Transverse colon (tissue), 4 donors: Measurements from ENCODE around the gene JPH2. TPM values are rescaled to one million over a fixed set of nuclear protein-coding genes. Genes with fewer than 3 reads are reported as not detected.
A peak's percentile ranks its signal among the peaks of the same experiment; 100 is the strongest.

ENCODE experiments used
- DNase-seq: peaks from one replicate; pipeline ENCODE4 v3.0.0-alpha.2; 2019
- H3K27ac ChIP-seq, 4 donors: fragments of 200-600 bp; sonication (generic); 2 replicates each; pipeline ENCODE4 v1.5.1; 2016 to 2018; ENCODE audit warnings: inconsistent platforms in 4 of 4
- H3K27me3 ChIP-seq: fragments of 200-600 bp; sonication (generic); 2 replicates; pipeline ENCODE4 v1.5.1; 2017; ENCODE audit warnings: inconsistent platforms
- H3K36me3 ChIP-seq, 4 donors: fragments of 200-600 bp; sonication (generic); 2 replicates each; pipeline ENCODE4 v1.5.1; 2017 to 2019; ENCODE audit warnings: inconsistent platforms in 4 of 4
- H3K4me1 ChIP-seq, 4 donors: fragments of 200-600 bp; sonication (generic); 2 replicates each; pipeline ENCODE4 v1.5.1; 2017 to 2020; ENCODE audit warnings: inconsistent platforms in 4 of 4
- H3K4me3 ChIP-seq, 4 donors: fragments of 200-600 bp; sonication (generic); 1 replicate in 1 of 4; 2 replicates in 3 of 4; pipeline versions ENCODE4 v1.5.1 to v1.6.1; 2017 to 2019; ENCODE audit warnings: inconsistent platforms in 4 of 4
- H3K9me3 ChIP-seq, 2 donors: fragments of 200-600 bp; sonication (generic); 2 replicates each; pipeline ENCODE4 v1.5.1; 2017 to 2019; ENCODE audit warnings: inconsistent platforms in 2 of 2
- CTCF ChIP-seq, 5 experiments: fragments of 200-600 bp in 3 of 5; fragments of 450-650 bp in 2 of 5; sonication (generic) in 3 of 5; IDR thresholded peaks; 1 replicate in 2 of 5; 2 replicates in 3 of 5; pipeline ENCODE4 v1.5.1; 2016 to 2017; ENCODE audit warnings: antibody characterized with exemption in 5 of 5, inconsistent platforms in 3 of 5, mild to moderate bottlenecking in 2 of 5, moderate library complexity in 1 of 5
- EP300 ChIP-seq: sonication (generic); formaldehyde crosslinking; IDR thresholded peaks from one replicate; pipeline ENCODE4 v1.6.1; 2017; ENCODE audit warnings: antibody characterized with exemption, low read depth
- POLR2A ChIP-seq: fragments of 450-650 bp; IDR thresholded peaks from one replicate; pipeline ENCODE4 v1.6.1; 2016; ENCODE audit warnings: antibody characterized with exemption, mild to moderate bottlenecking, moderate library complexity
- POLR2AphosphoS5 ChIP-seq, 3 donors: sonication (generic); formaldehyde crosslinking; IDR thresholded peaks; one replicate each; pipeline ENCODE4 v1.6.1; 2016; ENCODE audit warnings: antibody characterized with exemption in 3 of 3
- WGBS, 2 donors: methylation state at CpG; one replicate each; pipeline ENCODE4 v1.1.5; 2018; ENCODE audit warnings: low coverage in 1 of 2; 5-methylcytosine and 5-hydroxymethylcytosine counted together
- in situ Hi-C, 4 donors: fragments of 200-750 bp; cut with MboI; loops; one replicate each; pipeline versions ENCODE4 v1.15.0 to v1.15.1; 2017; ENCODE audit warnings: low sequenced_read_pairs in 3 of 4, low pct_ligation_motif_present in 1 of 4, low pct_unique_long_range_greater_than_20kb in 1 of 4
- intact Hi-C: fragments of 100-400 bp; cut with DNase I; formaldehyde crosslinking; loops from one replicate; pipeline ENCODE4 v1.15.1; 2023; ENCODE audit warnings: low total_unique reads
- total RNA-seq, 4 donors: library from RNA; depleted of rRNA; stranded (reverse); fragments of >200 nt; gene quantifications; one replicate each; pipeline ENCODE4 v1.1.0, GENCODE V29; 2016

JPH2 gene
- total RNA-seq, 4 donors from 2014 or later: 9.8 to 216 (median 18.3) TPM

- Histone ChIP-seq H3K4me3 (peak overlapping the region; percentile 54 to 100 (median 90)), H3K27ac (peak overlapping the region; percentile 97 to 100 (median 99)), H3K27me3 (no peaks in the 10 kb centered on the region), H3K36me3 (peaks cover 0 to 13% (median 0%) of the 10 kb centered on the region in 4 donors), H3K9me3 (no peaks in the 10 kb centered on the region), H3K4me1 (peaks cover 8 to 51% (median 35%) of the 10 kb centered on the region in 4 donors)
- in situ Hi-C loops: loop anchor here (10.0 to 25.0 kb wide), 5 partner anchors 105 to 402 kb away; partner anchors contain the start of gene FITM2 (in 2 of the 4)
- intact Hi-C loops: no loop called here
- no peak for DNase-seq
- TF ChIP-seq EP300: no peak
- no peak for TF ChIP-seq POLR2A
- no peak for TF ChIP-seq CTCF (IDR thresholded peaks at IDR 0.05)
- no peak for TF ChIP-seq POLR2AphosphoS5 (IDR thresholded peaks at IDR 0.05)
- WGBS, 2 donors: 0% methylated on average over 17 to 31 of the region's 31 CpGs
Observed at GRCh38 chr20:44209686-44210405, 22.9 kb upstream of the JPH2 start.

GRCh38 chr20:44208770-44209169 lies 21.8 kb upstream of the JPH2 start:
- no peak for DNase-seq
- Histone ChIP-seq H3K9me3 (no peaks in the 10 kb centered on the region), H3K27ac (peak overlapping the region; percentile 97 to 100 (median 99)), H3K4me3 (peak overlapping the region in 2 of 4 donors; percentile 84 to 97), H3K27me3 (no peaks in the 10 kb centered on the region), H3K4me1 (peaks cover 13 to 62% (median 41%) of the 10 kb centered on the region in 4 donors), H3K36me3 (peaks cover 0 to 13% (median 0%) of the 10 kb centered on the region in 4 donors)
- no peak for TF ChIP-seq EP300
- TF ChIP-seq POLR2A: no peak
- TF ChIP-seq POLR2AphosphoS5 (IDR thresholded peaks at IDR 0.05): no peak
- TF ChIP-seq CTCF (IDR thresholded peaks at IDR 0.05): no peak
- in situ Hi-C loops (loop anchor here (25.0 kb wide), 2 partner anchors 254 to 404 kb away; no protein-coding TSS in a partner anchor), intact Hi-C loops (no loop called here)
- WGBS, 2 donors: 11 to 17% methylated on average over 3 to 7 of the region's 7 CpGs

- TF ChIP-seq POLR2AphosphoS5 (IDR thresholded peaks at IDR 0.05) (no peak), EP300 (no peak), CTCF (IDR thresholded peaks at IDR 0.05) (no peak), POLR2A (no peak)
- DNase-seq: no peak
- Histone ChIP-seq H3K4me3 (peak overlapping the region in 1 of 4 donors; percentile 84), H3K27ac (peak overlapping the region in 3 of 4 donors; percentile 99 to 100 (median 99)), H3K9me3 (no peaks in the 10 kb centered on the region), H3K36me3 (peaks cover 0 to 13% (median under 1%) of the 10 kb centered on the region in 4 donors), H3K4me1 (peaks cover 13 to 65% (median 42%) of the 10 kb centered on the region in 4 donors), H3K27me3 (no peaks in the 10 kb centered on the region)
- intact Hi-C loops (no loop called here), in situ Hi-C loops (loop anchor here (25.0 kb wide), 2 partner anchors 254 to 404 kb away; no protein-coding TSS in a partner anchor)
- 27 to 33% methylated on average over 7 of the region's 7 CpGs for WGBS, 2 donors
Observed at GRCh38 chr20:44208165-44208564, 21.2 kb upstream of the JPH2 start.

GRCh38 chr20:44207126-44207723 lies 20.2 kb upstream of the JPH2 start:
- Histone ChIP-seq H3K4me1 (peaks cover 13 to 59% (median 41%) of the 10 kb centered on the region in 4 donors), H3K27me3 (no peaks in the 10 kb centered on the region), H3K9me3 (no peaks in the 10 kb centered on the region), H3K36me3 (peaks cover 0 to 22% (median 5%) of the 10 kb centered on the region in 4 donors), H3K4me3 (no peak overlapping the region), H3K27ac (peak overlapping the region in 3 of 4 donors; percentile 17 to 99 (median 99))
- in situ Hi-C loops: loop anchor here (25.0 kb wide), 2 partner anchors 255 to 405 kb away; no protein-coding TSS in a partner anchor
- TF ChIP-seq POLR2AphosphoS5 (IDR thresholded peaks at IDR 0.05): no peak
- no peak for TF ChIP-seq POLR2A
- no peak for TF ChIP-seq EP300
- TF ChIP-seq CTCF (IDR thresholded peaks at IDR 0.05): no peak
- DNase-seq: no peak
- intact Hi-C loops: no loop called here
- 33 to 44% methylated on average over 3 of the region's 3 CpGs for WGBS, 2 donors
